GM18951 (cell line): ENCODE data around the gene RRP8.

ENCODE experiments used
- POLR2A ChIP-seq: IDR thresholded peaks from 4 replicates; pipeline ENCODE4 v1.6.1; 2011; ENCODE audit warnings: mild to moderate bottlenecking; ENCODE audit not compliant: insufficient read length, insufficient read depth; ENCODE audit errors: extremely low read depth
- in situ Hi-C: fragments of 300-500 bp; cut with MboI; formaldehyde crosslinking; loops from one replicate; pipeline ENCODE4 v1.12.0; 2022; ENCODE audit warnings: low sequenced_read_pairs, mixed read lengths, inconsistent platforms; ENCODE audit not compliant: unreplicated experiment

Gene RRP8

DNA sequence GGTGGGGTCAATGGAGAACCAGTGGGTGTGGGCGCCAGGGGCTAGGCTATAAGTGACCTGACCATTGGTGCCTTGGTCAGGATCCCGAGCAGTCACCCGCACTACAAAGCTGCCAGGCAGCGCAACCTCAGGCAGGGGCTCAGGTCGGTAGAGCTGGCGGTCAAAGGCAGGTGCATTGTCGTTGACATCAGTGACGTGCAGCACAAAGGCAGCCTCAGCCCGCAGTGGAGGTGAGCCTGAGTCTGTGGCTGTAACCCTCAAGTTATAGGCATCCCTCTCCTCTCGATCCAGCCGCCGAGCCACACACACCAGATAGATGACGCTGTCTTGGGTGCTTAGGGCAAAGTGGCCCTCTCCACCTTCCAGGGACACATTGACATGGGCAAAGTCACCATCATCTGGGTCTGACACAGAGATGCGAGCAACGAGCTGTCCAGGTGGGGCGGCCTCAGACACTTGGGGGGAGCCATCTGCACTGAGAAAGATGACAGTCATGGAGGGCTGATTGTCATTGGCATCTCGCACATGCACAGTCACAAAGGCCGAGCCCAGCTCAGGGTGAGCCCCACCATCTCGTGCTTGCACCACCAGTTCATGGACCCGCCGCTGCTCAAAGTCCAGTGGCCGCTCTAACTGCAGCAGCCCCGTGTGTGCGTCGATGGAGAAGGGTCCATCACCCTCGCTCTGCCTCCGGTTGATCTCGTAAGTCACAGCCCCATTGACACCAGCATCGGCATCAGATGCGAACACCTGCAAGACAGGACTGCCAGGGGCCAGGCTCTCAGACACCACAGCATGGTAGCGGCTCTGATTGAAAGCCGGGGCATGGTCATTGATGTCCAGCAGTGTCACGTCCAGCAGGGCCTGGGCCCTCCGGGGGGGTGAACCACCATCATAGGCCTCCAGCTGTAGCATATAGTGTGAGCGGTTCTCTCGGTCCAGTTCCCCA is 36.9 kb upstream of the RRP8 start:
- no peak for TF ChIP-seq POLR2A
- in situ Hi-C loops: no loop called here

DNA sequence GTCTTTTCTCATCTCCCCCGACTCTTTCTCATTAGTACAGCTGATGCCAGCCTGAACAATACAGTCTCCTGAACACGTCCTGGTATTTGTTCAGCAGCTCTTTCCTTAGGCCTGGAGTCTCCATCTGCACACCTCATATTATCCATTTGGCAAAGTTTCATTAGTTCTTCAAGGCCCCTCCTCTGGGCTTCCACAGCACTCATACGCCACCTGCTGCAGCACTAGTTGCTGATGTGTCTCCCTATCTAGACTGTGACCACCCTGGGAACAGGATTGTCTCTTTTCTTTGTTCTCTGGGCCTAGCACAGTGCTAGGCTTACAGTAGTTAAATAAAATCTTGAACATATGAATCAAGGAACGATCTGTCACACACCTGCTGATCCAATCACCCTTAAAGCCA is 35.0 kb upstream of the RRP8 start:
- no peak for TF ChIP-seq POLR2A
- in situ Hi-C loops: no loop called here

DNA sequence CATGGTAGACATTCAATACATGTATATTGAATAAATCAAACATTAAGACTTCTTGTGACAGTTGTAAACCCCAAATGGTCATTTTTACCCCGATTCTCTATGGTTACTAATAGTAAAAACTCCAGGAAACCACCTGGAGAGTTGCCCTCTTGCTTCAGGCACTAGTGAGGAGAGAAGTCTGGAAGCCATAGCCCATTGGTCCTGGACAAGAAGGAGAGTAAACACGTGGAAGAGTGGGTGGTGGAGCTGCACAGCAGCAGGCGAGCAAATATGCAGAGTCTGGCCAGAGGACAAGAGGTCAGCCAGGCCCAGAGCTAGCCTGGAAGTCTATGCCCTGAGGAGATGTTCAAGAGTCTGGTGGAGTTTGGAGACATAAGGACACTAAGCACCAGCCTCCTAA is 34.5 kb upstream of the RRP8 start:
- in situ Hi-C loops: no loop called here

DNA sequence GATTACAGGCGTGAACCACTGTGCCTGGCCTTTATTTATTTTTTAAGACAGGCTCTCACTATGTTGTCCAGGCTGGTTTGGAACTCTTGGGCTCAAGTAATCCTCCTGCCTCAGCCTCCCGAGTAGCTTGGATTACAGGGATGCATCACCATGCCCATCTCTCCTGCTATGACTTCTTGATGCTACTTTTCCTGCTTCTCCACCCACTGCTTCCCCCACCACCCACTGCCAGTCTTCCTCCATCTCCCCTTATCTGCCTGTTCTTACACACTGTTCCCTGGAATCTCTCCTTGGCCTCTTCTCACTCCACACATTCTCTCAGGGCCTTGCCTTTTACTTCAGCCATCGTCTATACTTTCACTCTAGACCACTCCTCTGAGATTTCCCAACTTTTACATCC is 33.1 kb upstream of the RRP8 start:
- no peak for TF ChIP-seq POLR2A
- in situ Hi-C loops: no loop called here

More for the DNA sequence above, 34.5 kb upstream of the RRP8 start:
- no peak for TF ChIP-seq POLR2A

DNA sequence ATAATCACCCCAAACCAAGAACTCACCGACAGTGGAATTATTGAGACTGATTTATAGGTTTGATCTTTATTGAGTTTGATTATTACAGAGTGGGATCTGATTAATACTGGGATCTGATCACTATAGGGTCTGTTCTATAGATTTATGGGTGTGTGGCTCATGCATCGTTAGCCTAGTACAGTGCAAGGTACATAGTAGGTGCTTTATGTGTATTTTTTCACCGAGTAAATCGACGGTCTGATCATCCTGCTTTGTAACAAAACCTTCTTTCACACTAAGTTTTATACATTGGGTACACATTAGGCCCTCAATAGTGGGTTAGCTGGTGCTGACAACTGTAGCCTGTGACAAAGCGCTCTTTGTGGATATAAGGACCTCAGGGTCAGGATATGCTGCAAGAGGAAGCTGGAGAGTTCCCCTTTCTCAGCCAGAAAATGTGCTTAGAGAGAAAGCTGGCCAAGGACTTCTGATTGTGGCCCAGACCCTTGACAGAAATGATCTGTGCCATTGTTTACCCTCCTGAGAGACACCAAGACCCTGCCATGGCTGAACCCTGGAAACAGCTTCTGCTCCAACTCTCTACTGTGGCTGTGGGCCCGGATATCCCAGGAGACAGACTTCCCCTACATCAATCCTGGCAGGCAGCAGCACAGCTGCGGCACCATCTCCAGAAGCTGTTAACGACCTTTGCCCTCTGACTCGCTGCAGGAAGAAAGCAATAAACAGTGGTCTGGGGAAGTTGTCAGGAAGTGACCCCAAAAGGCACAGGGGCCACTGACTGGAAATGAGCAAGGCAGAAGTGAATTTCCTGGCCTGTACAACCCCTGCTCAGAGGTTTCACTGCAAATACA is 31.9 kb upstream of the RRP8 start:
- no peak for TF ChIP-seq POLR2A
- in situ Hi-C loops: no loop called here

DNA sequence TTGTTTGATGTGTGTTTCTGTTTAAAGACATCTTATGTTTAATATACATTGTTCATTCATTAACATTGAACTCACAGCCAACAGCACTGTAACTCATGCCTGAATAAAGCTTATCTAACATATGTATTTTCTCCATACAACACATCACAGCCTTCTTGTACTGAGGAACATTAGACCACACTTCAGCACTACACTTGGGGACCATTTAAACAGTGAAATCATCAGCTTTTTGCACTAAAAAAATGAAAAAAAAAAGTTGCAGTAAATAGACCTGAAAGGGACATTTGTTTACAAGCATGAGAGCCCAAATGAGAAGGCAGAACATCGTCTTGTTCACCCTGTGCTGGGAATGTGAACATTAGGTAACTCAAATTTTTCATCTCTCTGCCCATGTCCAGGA is 31.1 kb upstream of the RRP8 start:
- TF ChIP-seq POLR2A: no peak
- in situ Hi-C loops: no loop called here

DNA sequence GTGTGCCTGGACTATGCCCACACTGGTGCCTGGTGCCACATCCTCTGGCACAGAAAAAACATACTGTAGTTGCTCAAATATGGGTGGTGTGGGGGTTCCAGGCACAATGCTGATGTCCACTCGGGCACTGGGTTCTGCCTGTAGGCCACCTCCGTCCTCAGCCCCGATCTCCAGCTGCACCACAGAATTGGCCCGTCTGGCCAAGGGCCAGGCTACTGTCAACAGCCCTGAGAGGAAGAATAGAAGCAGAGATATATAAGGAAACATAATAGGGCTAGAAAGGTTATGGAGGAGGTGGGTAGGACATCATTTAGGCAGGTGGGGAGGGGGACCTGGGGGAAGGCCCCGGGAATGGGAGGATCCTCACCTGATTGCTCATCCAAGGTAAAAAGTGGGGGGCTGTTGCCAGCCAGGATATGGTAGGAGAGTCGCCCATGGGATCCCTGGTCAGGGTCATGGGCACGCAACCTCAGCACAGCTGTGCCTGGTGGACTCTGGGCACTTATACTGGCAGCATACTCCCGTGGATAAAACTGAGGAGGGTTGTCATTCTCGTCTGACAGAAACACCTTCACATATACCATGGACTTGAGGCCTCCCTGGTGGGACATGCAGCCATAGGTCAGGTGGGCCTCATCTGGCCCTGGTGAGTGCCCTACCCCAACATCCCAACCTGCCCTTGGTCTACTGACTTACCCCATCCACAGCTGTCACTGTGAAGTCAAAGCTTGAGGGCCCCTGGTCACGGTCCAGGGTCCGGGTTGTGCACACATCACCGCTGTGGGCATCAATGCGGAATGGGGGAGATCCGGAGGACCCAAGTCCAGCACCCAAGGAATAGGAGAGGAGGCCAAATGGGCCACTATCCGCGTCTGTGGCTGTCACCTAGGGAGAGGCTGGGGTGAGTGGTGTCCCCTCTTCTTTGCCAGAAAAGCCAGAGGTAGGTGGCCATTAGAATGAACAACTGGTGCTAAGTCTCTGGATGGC is 30.3 kb upstream of the RRP8 start:
- no peak for TF ChIP-seq POLR2A
- in situ Hi-C loops: no loop called here

DNA sequence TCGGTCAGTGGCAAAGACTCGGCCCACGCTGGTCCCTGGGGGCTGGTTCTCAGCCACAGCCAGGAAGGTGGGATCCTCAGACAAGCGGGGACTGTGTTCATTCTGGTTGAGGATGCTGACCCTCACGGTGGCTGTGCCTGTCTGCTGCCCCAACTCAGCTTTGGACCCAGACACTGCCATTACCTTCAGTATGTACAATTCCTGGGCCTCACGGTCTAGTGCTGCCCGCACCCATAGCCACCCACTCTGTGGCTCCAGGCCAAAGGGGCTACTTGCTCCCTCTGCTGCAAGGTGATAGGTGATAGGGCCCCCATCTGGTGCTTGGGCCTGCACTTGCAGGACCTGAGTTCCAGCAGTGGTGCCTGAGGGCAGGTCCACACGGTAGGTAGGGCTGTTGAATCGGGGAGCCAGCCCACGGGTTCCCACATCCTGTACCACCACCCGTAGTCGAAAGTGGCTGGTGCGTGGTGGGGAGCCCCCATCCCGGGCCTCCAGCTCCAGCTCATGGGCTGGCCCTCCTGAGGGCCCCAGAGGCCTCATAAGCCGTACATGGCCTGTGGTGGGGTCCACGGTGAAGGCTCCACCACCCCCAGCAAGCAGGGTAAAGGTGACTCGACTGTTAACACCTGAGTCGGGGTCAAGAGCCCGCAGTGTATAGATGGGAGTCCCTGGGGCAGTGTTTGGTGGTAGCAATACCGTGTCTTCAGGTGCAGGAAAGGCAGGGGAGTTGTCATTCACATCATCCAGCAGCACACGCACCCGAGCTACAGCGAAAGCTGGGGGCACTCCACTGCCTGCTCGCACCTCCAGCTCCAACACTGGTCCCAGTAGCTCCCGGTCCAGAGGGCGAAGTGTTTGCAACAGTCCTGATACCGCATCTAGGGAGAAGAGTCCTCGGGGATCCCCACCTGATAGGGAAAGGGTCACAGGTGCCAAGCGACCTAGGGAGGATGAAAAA is 29.0 kb upstream of the RRP8 start:
- in situ Hi-C loops: no loop called here
- no peak for TF ChIP-seq POLR2A

DNA sequence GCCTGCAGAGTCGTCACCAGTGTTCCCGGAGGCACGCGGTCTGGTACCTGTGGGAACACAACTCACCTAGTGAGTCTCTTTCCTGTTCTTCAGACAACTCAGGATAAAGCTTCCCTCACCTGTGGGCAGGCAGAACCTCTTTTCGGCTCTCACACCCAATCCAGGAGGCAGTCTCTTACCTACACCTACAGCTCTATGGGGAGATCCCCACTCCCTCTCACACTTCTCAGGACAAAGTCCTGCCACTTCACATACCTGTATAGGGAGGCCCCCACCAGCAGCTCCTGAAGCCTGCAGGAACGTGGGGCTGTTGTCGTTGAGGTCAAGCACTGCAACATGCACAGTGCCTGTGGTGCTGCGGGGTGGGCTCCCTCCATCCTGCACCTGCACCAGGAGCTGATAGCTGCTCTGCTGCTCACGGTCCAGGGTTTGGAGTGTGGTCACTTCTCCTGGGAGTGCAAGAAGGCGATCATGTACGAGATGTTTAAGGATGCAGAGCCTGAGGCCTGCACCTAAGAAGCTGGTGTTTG is 28.0 kb upstream of the RRP8 start:
- no peak for TF ChIP-seq POLR2A
- in situ Hi-C loops: no loop called here

DNA sequence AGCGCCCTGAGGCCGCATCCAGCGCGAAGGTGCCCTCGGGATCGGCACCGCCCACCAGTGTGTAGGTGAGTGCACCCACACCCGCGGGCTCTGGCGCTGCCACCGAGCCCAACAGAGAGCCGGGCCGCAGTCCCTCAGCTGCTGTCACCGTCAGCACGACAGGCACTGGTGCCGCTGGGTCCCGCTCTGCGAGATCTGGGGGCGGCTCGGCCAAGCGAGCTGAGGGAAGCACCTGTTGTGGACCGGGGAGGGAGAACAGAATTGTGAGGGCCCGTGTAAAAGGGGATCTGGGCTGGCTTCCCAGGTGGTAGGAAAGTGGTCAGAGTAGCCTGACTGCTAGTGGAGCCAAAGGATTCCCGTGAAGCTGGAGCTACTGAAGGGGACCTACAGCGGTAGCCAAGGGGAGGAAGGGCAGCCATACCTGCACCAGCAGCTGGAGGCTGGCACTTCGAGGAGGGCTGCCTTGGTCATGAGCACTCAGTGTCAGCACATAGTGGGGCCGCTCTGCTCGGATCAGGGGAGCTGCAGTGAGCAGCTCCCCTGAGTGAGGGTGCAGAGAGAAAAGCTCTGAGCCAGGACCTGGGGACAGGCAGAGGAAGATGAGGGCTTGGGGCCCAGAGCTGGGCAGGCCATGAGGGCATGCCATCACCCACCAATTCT is 27.3 kb upstream of the RRP8 start:
- in situ Hi-C loops: no loop called here
- TF ChIP-seq POLR2A: no peak
